Adipocyte (in vitro differentiated cells): ENCODE results near the gene FAM221B.

Experiments
- DNase-seq: peaks from one replicate; pipeline ENCODE4 v3.0.0-alpha.2; 2015; ENCODE audit warnings: low read depth
- H3K27me3 ChIP-seq: replicated peaks from 2 replicates; pipeline ENCODE4 v1.7.0; 2013; ENCODE audit warnings: mild to moderate bottlenecking, low read length, moderate library complexity; ENCODE audit not compliant: control insufficient read depth, insufficient read depth
- H3K36me3 ChIP-seq: 2 replicates; pipeline ENCODE4 v1.7.0; 2013; ENCODE audit warnings: low read length, mild to moderate bottlenecking, moderate library complexity; ENCODE audit not compliant: control insufficient read depth, insufficient read depth, severe bottlenecking
- H3K4me1 ChIP-seq: 2 replicates; pipeline ENCODE4 v1.7.0; 2013; ENCODE audit warnings: mild to moderate bottlenecking, low read length, moderate library complexity; ENCODE audit not compliant: control insufficient read depth, insufficient read depth
- H3K4me3 ChIP-seq: 2 replicates; pipeline ENCODE4 v1.7.0; 2013; ENCODE audit warnings: mild to moderate bottlenecking, low read length, moderate library complexity
- H3K9ac ChIP-seq: 2 replicates; pipeline ENCODE4 v1.7.0; 2013; ENCODE audit warnings: mild to moderate bottlenecking, low read length, moderate library complexity
- H3K9me3 ChIP-seq: 2 replicates; pipeline ENCODE4 v1.7.0; 2013; ENCODE audit warnings: mild to moderate bottlenecking, low read length, moderate library complexity; ENCODE audit not compliant: control insufficient read depth

Gene FAM221B

GRCh38 chr9:35795695-35796094 is 32.8 kb downstream of the FAM221B start:
- no peaks in the 10 kb centered on the region for H3K27me3 ChIP-seq
- H3K4me3 ChIP-seq = no peak overlapping the region
- H3K36me3 ChIP-seq = peaks cover 11% of the 10 kb centered on the region
- peak overlapping the region; percentile 52 for H3K9ac ChIP-seq
- peaks cover 43% of the 10 kb centered on the region for H3K4me1 ChIP-seq
- DNase-seq = no peak
- H3K9me3 ChIP-seq = no peaks in the 10 kb centered on the region

DNA sequence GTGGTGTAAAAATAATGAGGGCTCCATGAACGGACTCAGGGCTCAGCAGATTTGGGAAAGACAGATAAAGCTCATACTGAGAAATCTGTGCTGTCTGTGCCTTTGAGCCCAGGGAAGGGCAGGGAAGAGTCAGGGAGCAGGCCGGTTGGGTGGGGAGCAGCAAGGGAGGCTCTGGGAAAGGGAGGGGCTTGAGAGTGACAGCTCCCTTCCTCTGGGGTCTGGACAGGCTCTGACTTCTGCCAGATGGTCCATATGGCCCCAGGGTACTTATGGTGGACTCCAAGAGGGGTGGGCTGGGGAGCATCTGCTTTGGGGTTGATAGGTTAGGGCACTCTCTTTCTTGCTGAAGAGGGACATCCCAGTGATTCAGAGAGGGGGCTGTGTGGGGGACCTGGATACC is 35.1 kb downstream of the FAM221B start:
- H3K9ac ChIP-seq = peak overlapping the region; percentile 52
- H3K27me3 ChIP-seq = no peaks in the 10 kb centered on the region
- no peaks in the 10 kb centered on the region for H3K36me3 ChIP-seq
- peak overlapping the region; percentile 75 for H3K4me3 ChIP-seq
- no peaks in the 10 kb centered on the region for H3K9me3 ChIP-seq
- H3K4me1 ChIP-seq = peaks cover 55% of the 10 kb centered on the region
- DNase-seq = peak; percentile 15

- H3K9ac ChIP-seq = peak overlapping the region; percentile 52
- DNase-seq = no peak
- H3K36me3 ChIP-seq = no peaks in the 10 kb centered on the region
- H3K4me1 ChIP-seq = peaks cover 55% of the 10 kb centered on the region
- no peaks in the 10 kb centered on the region for H3K9me3 ChIP-seq
- peak overlapping the region; percentile 75 for H3K4me3 ChIP-seq
- no peaks in the 10 kb centered on the region for H3K27me3 ChIP-seq
Observed at GRCh38 chr9:35792826-35793225, 35.7 kb downstream of the FAM221B start.

GRCh38 chr9:35792024-35792813 is 36.3 kb downstream of the FAM221B start:
- DNase-seq = no peak
- Histone ChIP-seq H3K36me3 (no peaks in the 10 kb centered on the region), H3K4me1 (peaks cover 55% of the 10 kb centered on the region), H3K27me3 (no peaks in the 10 kb centered on the region), H3K9me3 (no peaks in the 10 kb centered on the region), H3K4me3 (peak overlapping the region; percentile 81), H3K9ac (peak overlapping the region; percentile 91)

DNA sequence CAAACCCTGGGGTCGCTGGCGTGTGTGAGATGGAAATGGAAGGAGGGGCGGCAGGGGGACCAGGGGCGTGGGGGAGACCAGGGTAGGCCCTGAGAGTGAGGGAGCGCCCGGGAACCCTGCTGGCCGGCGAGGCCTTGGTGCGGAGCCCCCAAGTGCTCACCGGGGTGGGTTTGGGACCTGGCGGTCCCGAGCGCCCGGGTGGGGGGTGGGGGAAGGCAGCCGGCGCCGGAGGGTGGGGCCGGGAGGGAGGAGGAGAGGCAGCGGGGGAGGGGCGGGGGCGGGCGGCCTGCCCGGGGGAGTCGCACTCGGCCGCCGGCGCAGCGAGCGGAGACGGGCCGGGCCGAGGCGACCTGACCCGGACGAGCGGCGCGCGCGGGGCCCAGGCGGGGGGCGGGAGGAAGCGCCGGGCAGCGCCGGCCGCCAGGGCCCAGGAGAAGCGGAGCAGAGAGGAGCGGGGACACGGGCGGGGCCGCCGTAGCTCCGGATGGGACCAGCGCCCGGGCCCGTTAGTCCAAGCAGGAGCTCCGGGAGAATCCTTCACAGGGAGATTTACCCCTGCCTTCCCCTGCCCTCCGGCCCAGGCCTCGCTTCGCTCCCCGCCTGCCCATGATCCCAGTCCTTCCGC is 37.1 kb downstream of the FAM221B start, which contains the start of gene NPR2:
NPR2 (plus strand) TSS at position 295 of the 625 bp plus-strand sequence. CDS start 818 bp downstream, outside the sequence.
- H3K4me3 ChIP-seq = peak within 1 kb of the TSS; percentile 81
- no peaks in the 10 kb centered on the region for H3K36me3 ChIP-seq
- peak within 1 kb of the TSS; percentile 91 for H3K9ac ChIP-seq
- no peaks in the 10 kb centered on the region for H3K27me3 ChIP-seq
- H3K4me1 ChIP-seq = peaks cover 55% of the 10 kb centered on the region
- peak; percentile 86 for DNase-seq
- H3K9me3 ChIP-seq = no peaks in the 10 kb centered on the region

DNA sequence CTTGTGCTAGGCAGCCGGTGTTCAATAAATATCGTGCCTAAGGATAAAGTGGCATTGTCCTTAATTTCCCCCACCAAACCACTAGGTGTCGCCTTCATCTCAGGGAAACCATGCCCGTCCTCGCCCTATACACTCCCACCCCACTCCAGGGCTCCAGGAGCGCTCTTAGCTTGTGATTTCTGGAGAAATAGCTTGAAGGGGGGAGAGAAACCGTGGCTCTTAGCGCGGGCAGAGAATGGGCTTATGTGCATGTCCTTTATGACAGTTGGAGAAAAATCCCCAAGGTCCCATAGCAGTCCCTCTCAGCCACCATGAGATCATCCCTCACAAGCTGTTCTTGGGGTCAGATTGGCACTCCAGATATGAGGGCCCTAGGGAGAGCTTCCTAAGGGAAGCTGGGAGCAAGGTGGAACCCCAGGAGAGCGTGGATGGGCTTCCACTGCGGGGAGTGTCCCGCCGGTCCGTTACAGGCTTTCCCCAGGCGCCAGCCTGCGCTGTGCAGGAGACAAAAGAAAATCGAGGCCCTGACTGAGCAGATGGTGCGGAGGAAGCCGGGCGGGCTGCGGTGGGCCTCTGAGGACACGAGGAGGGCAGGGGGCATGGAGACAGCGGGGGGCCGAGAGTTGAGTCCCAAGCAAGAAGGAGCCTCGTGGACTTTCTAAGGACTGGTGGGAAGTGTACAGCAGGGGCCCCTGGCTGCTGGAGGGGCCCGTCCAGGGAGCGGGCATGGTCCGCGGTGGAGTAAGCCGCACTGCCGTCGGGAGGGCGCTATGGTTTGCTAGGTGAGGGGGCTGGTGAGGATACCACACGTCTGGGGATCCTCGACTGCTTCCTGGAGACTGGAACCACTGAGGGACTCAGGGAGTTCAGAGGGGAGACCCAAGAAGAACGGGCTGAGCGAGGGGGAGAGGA is 37.9 kb downstream of the FAM221B start:
- peaks cover 4% of the 10 kb centered on the region for H3K27me3 ChIP-seq
- no peaks in the 10 kb centered on the region for H3K9me3 ChIP-seq
- H3K4me1 ChIP-seq = peaks cover 51% of the 10 kb centered on the region
- peak overlapping the region; percentile 62 for H3K4me3 ChIP-seq
- H3K36me3 ChIP-seq = no peaks in the 10 kb centered on the region
- peak; percentile 94 for DNase-seq
- H3K9ac ChIP-seq = peak overlapping the region; percentile 81

- Histone ChIP-seq H3K4me3 (no peak overlapping the region), H3K27me3 (peaks cover 5% of the 10 kb centered on the region), H3K9ac (peak overlapping the region; percentile 81), H3K36me3 (no peaks in the 10 kb centered on the region), H3K4me1 (peaks cover 45% of the 10 kb centered on the region), H3K9me3 (no peaks in the 10 kb centered on the region)
- DNase-seq = no peak
Observed at GRCh38 chr9:35790025-35790384, 38.5 kb downstream of the FAM221B start.

- Histone ChIP-seq H3K9ac (no peak overlapping the region), H3K36me3 (no peaks in the 10 kb centered on the region), H3K27me3 (peaks cover 5% of the 10 kb centered on the region), H3K9me3 (no peaks in the 10 kb centered on the region), H3K4me3 (no peak overlapping the region), H3K4me1 (peaks cover 40% of the 10 kb centered on the region)
- no peak for DNase-seq
Observed at GRCh38 chr9:35789541-35789940, 39.0 kb downstream of the FAM221B start.

DNA sequence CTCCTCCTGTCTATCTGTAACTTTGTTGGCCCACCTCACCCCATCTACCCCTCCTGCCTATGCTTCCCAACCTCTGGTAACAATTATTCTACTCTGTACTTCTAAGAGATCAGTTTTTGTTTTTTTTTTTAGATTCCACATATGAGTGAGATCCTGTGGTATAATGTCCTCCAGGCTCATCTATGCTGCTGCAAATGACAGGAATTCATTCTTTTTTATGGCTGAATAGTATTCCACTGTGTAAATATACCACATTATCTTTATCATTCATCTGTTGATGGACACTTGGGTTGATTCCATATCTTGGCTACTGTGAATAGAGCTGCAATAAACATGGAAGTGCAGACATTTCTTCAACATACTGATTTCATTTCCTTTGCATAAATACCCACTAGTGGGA is 45.1 kb downstream of the FAM221B start:
- no peaks in the 10 kb centered on the region for H3K36me3 ChIP-seq
- DNase-seq = no peak
- H3K27me3 ChIP-seq = peaks cover 16% of the 10 kb centered on the region
- no peaks in the 10 kb centered on the region for H3K9me3 ChIP-seq
- no peak overlapping the region for H3K4me3 ChIP-seq
- H3K4me1 ChIP-seq = no peaks in the 10 kb centered on the region
- H3K9ac ChIP-seq = no peak overlapping the region

DNA sequence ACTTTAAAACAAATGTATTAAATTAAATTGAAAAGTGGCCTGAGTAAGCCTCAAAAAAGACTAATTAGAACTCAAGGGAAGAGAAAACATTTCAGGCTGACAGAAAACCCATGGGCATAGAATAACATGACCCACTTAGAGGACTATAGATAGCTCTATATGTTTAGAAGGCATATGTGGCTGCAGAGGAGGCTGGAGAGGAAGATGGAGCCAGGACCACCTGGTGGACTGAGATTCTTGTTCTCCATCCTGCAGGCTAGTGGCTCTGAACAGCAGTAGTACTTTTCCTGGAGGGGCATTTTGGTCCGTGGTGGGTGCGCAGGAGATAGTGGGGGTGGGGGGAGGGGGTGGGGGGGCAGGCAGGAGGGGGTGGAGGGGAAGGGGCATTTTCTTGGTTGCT is 47.5 kb downstream of the FAM221B start:
- H3K4me3 ChIP-seq = no peak overlapping the region
- no peaks in the 10 kb centered on the region for H3K36me3 ChIP-seq
- H3K4me1 ChIP-seq = no peaks in the 10 kb centered on the region
- H3K9me3 ChIP-seq = no peaks in the 10 kb centered on the region
- peaks cover 16% of the 10 kb centered on the region for H3K27me3 ChIP-seq
- no peak overlapping the region for H3K9ac ChIP-seq
- no peak for DNase-seq

- no peak for DNase-seq
- Histone ChIP-seq H3K36me3 (no peaks in the 10 kb centered on the region), H3K4me3 (no peak overlapping the region), H3K27me3 (peaks cover 11% of the 10 kb centered on the region), H3K9me3 (no peaks in the 10 kb centered on the region), H3K9ac (no peak overlapping the region), H3K4me1 (no peaks in the 10 kb centered on the region)
Observed at GRCh38 chr9:35778496-35778895, 50.0 kb downstream of the FAM221B start.
